ENCODE results near the gene PRSS48.
A peak's percentile ranks its signal among the peaks of the same experiment; 100 is the strongest.

DNA sequence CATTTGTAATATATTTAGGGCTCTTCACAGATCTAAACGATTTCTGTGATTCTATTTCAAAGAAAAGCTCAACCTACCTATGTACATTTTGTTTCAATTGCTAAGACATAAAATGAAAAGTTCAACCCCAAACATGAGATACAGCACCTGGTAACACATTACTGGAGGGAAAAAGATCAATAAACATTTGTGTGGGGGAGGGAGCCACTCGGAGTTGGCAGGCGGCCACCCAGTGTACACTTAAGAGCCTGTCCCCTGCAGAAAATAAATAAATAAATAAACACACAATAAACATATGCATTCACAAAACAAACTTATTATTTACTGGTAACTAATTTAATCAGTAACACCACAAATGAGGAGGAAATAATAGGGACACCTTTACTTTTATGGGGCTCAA, 19.3 kb downstream of the PRSS48 start:
- TF ChIP-seq, protein P1, sequence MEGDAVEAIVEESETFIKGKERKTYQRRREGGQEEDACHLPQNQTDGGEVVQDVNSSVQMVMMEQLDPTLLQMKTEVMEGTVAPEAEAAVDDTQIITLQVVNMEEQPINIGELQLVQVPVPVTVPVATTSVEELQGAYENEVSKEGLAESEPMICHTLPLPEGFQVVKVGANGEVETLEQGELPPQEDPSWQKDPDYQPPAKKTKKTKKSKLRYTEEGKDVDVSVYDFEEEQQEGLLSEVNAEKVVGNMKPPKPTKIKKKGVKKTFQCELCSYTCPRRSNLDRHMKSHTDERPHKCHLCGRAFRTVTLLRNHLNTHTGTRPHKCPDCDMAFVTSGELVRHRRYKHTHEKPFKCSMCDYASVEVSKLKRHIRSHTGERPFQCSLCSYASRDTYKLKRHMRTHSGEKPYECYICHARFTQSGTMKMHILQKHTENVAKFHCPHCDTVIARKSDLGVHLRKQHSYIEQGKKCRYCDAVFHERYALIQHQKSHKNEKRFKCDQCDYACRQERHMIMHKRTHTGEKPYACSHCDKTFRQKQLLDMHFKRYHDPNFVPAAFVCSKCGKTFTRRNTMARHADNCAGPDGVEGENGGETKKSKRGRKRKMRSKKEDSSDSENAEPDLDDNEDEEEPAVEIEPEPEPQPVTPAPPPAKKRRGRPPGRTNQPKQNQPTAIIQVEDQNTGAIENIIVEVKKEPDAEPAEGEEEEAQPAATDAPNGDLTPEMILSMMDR (IDR thresholded peaks at IDR 0.05; ENCODE audit: low read depth, low read length, missing input control): no peak
- TF ChIP-seq RXRA (IDR thresholded peaks at IDR 0.05) (peak in 1 of 2 donors; percentile 29), YY1 (IDR thresholded peaks at IDR 0.05) (no peak), JUND (IDR thresholded peaks at IDR 0.05) (no peak), RAD21 (IDR thresholded peaks at IDR 0.05) (peak in 1 of 2 donors; percentile 27), TAF1 (conservative IDR thresholded peaks at IDR 0.05) (no peak)
- TF ChIP-seq, protein P2, sequence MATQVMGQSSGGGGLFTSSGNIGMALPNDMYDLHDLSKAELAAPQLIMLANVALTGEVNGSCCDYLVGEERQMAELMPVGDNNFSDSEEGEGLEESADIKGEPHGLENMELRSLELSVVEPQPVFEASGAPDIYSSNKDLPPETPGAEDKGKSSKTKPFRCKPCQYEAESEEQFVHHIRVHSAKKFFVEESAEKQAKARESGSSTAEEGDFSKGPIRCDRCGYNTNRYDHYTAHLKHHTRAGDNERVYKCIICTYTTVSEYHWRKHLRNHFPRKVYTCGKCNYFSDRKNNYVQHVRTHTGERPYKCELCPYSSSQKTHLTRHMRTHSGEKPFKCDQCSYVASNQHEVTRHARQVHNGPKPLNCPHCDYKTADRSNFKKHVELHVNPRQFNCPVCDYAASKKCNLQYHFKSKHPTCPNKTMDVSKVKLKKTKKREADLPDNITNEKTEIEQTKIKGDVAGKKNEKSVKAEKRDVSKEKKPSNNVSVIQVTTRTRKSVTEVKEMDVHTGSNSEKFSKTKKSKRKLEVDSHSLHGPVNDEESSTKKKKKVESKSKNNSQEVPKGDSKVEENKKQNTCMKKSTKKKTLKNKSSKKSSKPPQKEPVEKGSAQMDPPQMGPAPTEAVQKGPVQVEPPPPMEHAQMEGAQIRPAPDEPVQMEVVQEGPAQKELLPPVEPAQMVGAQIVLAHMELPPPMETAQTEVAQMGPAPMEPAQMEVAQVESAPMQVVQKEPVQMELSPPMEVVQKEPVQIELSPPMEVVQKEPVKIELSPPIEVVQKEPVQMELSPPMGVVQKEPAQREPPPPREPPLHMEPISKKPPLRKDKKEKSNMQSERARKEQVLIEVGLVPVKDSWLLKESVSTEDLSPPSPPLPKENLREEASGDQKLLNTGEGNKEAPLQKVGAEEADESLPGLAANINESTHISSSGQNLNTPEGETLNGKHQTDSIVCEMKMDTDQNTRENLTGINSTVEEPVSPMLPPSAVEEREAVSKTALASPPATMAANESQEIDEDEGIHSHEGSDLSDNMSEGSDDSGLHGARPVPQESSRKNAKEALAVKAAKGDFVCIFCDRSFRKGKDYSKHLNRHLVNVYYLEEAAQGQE (IDR thresholded peaks at IDR 0.05): no peak
- TF ChIP-seq, protein P3, sequence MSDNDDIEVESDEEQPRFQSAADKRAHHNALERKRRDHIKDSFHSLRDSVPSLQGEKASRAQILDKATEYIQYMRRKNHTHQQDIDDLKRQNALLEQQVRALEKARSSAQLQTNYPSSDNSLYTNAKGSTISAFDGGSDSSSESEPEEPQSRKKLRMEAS (IDR thresholded peaks at IDR 0.05): no peak

Data from liver (tissue), 3 donors.